Measurements from ENCODE around the gene SLC22A3. TPM values are rescaled to one million over a fixed set of nuclear protein-coding genes. Genes with fewer than 3 reads are reported as not detected.
A peak's percentile ranks its signal among the peaks of the same experiment; 100 is the strongest.

SLC22A3 gene
- total and polyA plus RNA-seq, 8 donors, result 16.1 to 42.9 (median 32.0) TPM

DNA sequence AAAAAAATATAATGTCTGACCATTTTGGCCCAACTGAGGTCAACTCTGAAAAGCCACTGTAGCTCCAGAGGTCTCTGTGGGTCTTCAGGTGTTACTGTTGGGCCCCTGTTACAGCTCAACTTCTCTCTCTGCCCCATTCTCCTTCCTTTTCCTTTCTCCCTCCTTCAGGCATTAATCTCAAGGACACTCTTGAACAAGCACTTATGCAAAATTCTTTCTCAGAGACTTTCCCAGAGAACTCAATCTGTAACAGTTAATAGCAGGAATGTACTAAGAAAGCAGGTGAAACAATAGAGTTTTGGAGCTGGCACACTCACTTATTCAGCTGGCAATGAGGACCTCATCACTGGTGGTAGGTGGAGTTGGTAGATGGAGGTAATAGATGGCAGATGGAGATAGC, 31.9 kb upstream of the SLC22A3 start:
- H3K4me3 ChIP-seq, result no peak overlapping the region
- H3K27me3 ChIP-seq, result no peaks in the 10 kb centered on the region
- no peak overlapping the region for H3K27ac ChIP-seq
- intact Hi-C loops (cut with DNase I), result no loop called here
- H3K4me1 ChIP-seq, result no peaks in the 10 kb centered on the region
- H3K9me3 ChIP-seq, result peaks cover 0 to 35% of the 10 kb centered on the region in 2 donors
- TF ChIP-seq, protein P1, sequence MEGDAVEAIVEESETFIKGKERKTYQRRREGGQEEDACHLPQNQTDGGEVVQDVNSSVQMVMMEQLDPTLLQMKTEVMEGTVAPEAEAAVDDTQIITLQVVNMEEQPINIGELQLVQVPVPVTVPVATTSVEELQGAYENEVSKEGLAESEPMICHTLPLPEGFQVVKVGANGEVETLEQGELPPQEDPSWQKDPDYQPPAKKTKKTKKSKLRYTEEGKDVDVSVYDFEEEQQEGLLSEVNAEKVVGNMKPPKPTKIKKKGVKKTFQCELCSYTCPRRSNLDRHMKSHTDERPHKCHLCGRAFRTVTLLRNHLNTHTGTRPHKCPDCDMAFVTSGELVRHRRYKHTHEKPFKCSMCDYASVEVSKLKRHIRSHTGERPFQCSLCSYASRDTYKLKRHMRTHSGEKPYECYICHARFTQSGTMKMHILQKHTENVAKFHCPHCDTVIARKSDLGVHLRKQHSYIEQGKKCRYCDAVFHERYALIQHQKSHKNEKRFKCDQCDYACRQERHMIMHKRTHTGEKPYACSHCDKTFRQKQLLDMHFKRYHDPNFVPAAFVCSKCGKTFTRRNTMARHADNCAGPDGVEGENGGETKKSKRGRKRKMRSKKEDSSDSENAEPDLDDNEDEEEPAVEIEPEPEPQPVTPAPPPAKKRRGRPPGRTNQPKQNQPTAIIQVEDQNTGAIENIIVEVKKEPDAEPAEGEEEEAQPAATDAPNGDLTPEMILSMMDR (IDR thresholded peaks at IDR 0.05), result no peak
- ATAC-seq, result peak; percentile 63
- DNase-seq, result peak in 1 of 4 donors; percentile 24
- no peaks in the 10 kb centered on the region for H3K36me3 ChIP-seq

DNA sequence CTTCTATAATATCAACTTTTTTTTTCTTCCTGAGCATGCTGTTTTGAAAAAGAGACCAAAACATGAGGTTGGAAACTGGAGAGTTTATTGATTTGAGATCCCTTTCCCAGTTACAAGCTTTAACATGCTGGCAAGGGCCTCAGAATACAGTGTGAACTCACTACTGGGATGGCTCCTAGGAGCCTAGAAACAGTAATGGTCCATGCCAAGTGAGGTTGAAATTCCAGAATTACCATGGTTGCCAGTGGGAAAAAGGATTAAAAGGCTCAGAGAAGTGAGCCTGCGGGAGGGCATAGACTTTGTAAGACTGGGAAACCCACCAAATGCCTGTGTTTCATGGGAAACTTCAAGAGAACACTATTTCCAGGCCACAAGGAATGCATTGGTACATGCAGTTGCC, 28.9 kb upstream of the SLC22A3 start:
- Histone ChIP-seq H3K4me3 (no peak overlapping the region), H3K27me3 (no peaks in the 10 kb centered on the region), H3K9me3 (peaks cover 0 to 13% of the 10 kb centered on the region in 2 donors), H3K27ac (no peak overlapping the region), H3K4me1 (no peaks in the 10 kb centered on the region), H3K36me3 (no peaks in the 10 kb centered on the region)
- TF ChIP-seq, protein P1 (IDR thresholded peaks at IDR 0.05), result no peak
- intact Hi-C loops (cut with DNase I), result no loop called here
- DNase-seq (no peak), ATAC-seq (no peak)

DNA sequence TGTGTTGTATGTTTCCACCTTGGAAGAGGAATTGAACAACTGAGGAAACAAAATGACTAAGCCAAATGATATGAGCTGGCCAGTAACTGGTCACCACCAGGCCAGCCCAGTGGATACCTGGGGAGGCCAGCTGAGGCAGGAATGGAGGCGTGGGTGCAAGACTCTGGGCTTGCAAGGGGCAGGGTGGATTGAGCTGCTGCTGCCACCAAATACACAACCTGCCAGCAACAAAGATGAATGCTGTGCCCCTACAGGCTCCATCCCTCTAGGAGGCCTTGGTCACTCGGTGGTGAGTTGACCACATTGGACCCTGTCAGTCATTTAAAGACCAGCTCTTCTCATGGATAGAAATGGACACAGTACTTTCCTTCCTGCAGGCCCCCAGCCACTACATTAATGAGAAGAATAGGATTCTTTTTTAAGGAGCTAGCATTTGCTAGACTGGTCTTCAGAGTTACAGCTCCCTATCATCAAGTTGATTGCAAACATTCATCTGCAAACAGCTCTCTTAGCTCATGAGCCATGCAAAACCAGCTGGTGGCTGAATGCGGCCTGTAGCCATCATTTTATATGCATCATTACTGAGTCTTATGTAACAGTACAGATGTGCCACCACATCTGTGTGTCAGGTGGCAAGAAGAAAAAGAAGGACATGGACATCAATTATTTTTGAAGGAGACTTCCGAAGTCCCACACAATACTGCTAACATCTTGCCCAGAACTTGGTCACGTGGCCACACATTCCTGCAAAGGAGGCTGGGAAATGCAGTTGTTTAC, 26.3 kb upstream of the SLC22A3 start:
- Histone ChIP-seq H3K9me3 (peaks cover 0 to 13% of the 10 kb centered on the region in 2 donors), H3K27me3 (no peaks in the 10 kb centered on the region), H3K4me3 (no peak overlapping the region), H3K27ac (no peak overlapping the region), H3K4me1 (no peaks in the 10 kb centered on the region), H3K36me3 (no peaks in the 10 kb centered on the region)
- intact Hi-C loops (cut with DNase I), result no loop called here
- ATAC-seq (no peak), DNase-seq (no peak)
- TF ChIP-seq, protein P1 (IDR thresholded peaks at IDR 0.05), result no peak

DNA sequence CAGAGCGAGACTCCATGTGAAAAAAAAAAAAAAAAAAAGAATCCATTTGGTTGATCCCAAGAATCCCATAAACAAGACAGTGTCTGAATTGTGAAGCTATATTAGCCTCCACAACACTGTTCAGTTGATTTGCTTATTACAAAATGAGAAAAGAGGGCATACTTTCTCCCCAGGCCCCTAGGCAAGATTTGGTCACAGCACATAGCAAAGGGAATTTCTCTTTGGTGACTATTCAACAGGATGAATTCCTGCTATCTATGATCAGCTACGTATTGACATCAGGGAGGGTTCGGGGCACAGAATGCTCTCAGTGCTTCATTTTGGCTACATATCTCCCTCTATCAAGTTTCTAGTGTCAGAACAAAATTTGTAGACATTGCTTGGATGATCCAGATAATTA, 20.2 kb upstream of the SLC22A3 start:
- no peaks in the 10 kb centered on the region for H3K27me3 ChIP-seq
- no peak overlapping the region for H3K4me3 ChIP-seq
- intact Hi-C loops (cut with DNase I), result no loop called here
- no peaks in the 10 kb centered on the region for H3K9me3 ChIP-seq
- no peaks in the 10 kb centered on the region for H3K36me3 ChIP-seq
- H3K27ac ChIP-seq, result no peak overlapping the region
- ATAC-seq (no peak), DNase-seq (no peak)
- no peaks in the 10 kb centered on the region for H3K4me1 ChIP-seq
- TF ChIP-seq, protein P1 (IDR thresholded peaks at IDR 0.05), result no peak

DNA sequence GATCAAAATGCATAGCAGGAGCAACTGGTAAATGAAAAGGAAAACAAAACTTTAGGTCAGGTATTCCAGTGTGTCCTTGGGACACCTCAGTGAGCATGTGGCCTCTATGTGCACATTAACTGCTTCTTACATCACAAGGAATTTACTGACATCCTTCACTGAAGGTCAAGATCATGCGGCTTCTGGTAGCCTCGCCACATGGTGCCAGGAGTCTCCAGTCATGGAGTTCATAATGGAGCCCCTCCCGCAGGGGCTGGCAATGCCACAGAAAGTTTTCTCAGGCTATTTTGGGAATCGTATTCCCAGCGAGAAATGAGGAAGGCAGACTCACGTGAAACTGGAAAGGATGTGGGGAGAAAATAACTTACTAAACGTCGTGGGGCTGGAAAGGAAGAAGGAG, 19.7 kb upstream of the SLC22A3 start:
- Histone ChIP-seq H3K4me1 (no peaks in the 10 kb centered on the region), H3K27me3 (no peaks in the 10 kb centered on the region), H3K36me3 (no peaks in the 10 kb centered on the region), H3K27ac (no peak overlapping the region), H3K9me3 (no peaks in the 10 kb centered on the region), H3K4me3 (no peak overlapping the region)
- intact Hi-C loops (cut with DNase I), result no loop called here
- DNase-seq (no peak), ATAC-seq (no peak)
- TF ChIP-seq, protein P1 (IDR thresholded peaks at IDR 0.05), result no peak

Data from left lung (tissue), 10 donors.